B cell (primary cell): Measurements from ENCODE around the gene VTI1A. TPM values are rescaled to one million over a fixed set of nuclear protein-coding genes. Genes with fewer than 3 reads are reported as not detected.

Source experiments
- ATAC-seq: fragments of 200-7000 bp; cut with Tn5 transposase; one replicate; pipeline ENCODE4 v1.10.0; 2021; ENCODE audit warnings: low read depth, mild to moderate bottlenecking, moderate number of reproducible peaks, moderate library complexity
- CTCF ChIA-PET: fragments of 350-600 bp; sonication (Branson Sonifier 250); formaldehyde crosslinking; loops from one replicate; lab custom pipeline; 2021; ENCODE audit warnings: antibody characterized with exemption, inconsistent platforms; lab: Charles Lee
- POLR2A ChIA-PET: fragments of 350-600 bp; sonication (Branson Sonifier 250); formaldehyde crosslinking; loops from one replicate; lab custom pipeline; 2021; ENCODE audit warnings: antibody characterized with exemption; lab: Charles Lee
- DNase-seq: peaks from one replicate; pipeline ENCODE4 v3.0.0; 2013
- H2AFZ ChIP-seq: 2 replicates; pipeline ENCODE4 v1.6.1; 2012; ENCODE audit warnings: mild to moderate bottlenecking, low read depth, low read length; ENCODE audit not compliant: insufficient read depth, poor library complexity, severe bottlenecking
- H3K27ac ChIP-seq, 2 donors: 1 replicate in 1 of 2; 2 replicates in 1 of 2; pipeline ENCODE4 v1.5.1; 2012 to 2013; ENCODE audit warnings: low read length in 2 of 2, mild to moderate bottlenecking in 2 of 2, moderate library complexity in 1 of 2
- H3K27me3 ChIP-seq, 4 experiments: fragments of 200-600 bp in 1 of 4; sonication (generic) in 1 of 4; replicated peaks in 1 of 4; 1 replicate in 2 of 4; 2 replicates in 2 of 4; pipeline versions ENCODE4 v1.6.1 to v1.7.0; 2013 to 2016; ENCODE audit warnings: low read length in 3 of 4, mild to moderate bottlenecking in 2 of 4, mixed read lengths in 1 of 4, moderate library complexity in 1 of 4; ENCODE audit not compliant: insufficient read depth in 4 of 4, control insufficient read depth in 3 of 4; ENCODE audit errors: control extremely low read depth in 1 of 4
- H3K36me3 ChIP-seq, 2 experiments: replicated peaks in 1 of 2; 1 replicate in 1 of 2; 2 replicates in 1 of 2; pipeline versions ENCODE4 v1.6.1 to v1.7.1; 2013; ENCODE audit warnings: low read length in 1 of 2; ENCODE audit not compliant: insufficient read depth in 2 of 2, control insufficient read depth in 1 of 2; ENCODE audit errors: control extremely low read depth in 1 of 2, extremely low read depth in 1 of 2
- H3K4me1 ChIP-seq, 2 donors: fragments of 200-600 bp in 1 of 2; sonication (generic) in 1 of 2; 1 replicate in 1 of 2; 2 replicates in 1 of 2; pipeline versions ENCODE4 v1.5.1 to v1.6.1; 2013 to 2017; ENCODE audit warnings: low read length in 2 of 2; ENCODE audit not compliant: control insufficient read depth in 2 of 2, insufficient read depth in 2 of 2
- H3K4me2 ChIP-seq: replicated peaks from 2 replicates; pipeline ENCODE3; 2012; ENCODE audit warnings: mild to moderate bottlenecking, low read depth, low read length; ENCODE audit not compliant: poor library complexity, severe bottlenecking
- H3K4me3 ChIP-seq, 5 experiments: fragments of 200-600 bp in 1 of 5; sonication (generic) in 1 of 5; 1 replicate in 3 of 5; 2 replicates in 2 of 5; pipeline versions ENCODE4 v1.5.1 to v1.7.0; 2011 to 2016; ENCODE audit warnings: low read length in 4 of 5, mild to moderate bottlenecking in 4 of 5, low read depth in 2 of 5, control low read depth in 1 of 5, moderate library complexity in 1 of 5; ENCODE audit not compliant: insufficient read depth in 1 of 5; ENCODE audit errors: control extremely low read depth in 1 of 5, extremely low read depth in 1 of 5
- H3K79me2 ChIP-seq: fragments of 200-600 bp; sonication (generic); one replicate; pipeline ENCODE4 v1.6.0; 2016; ENCODE audit warnings: low read length; ENCODE audit not compliant: control insufficient read depth, insufficient read depth
- H3K9ac ChIP-seq: fragments of 200-600 bp; sonication (generic); 2 replicates; pipeline ENCODE4 v1.6.1; 2017; ENCODE audit warnings: mild to moderate bottlenecking, low read length, moderate library complexity
- H3K9me3 ChIP-seq, 3 donors: one replicate each; pipeline versions ENCODE4 v1.6.1 to v1.7.1; 2013; ENCODE audit warnings: low read length in 2 of 3; ENCODE audit not compliant: control insufficient read depth in 2 of 3, insufficient read depth in 1 of 3; ENCODE audit errors: control extremely low read depth in 1 of 3
- H4K20me1 ChIP-seq: 2 replicates; pipeline ENCODE4 v1.6.0; 2012; ENCODE audit warnings: mild to moderate bottlenecking, low read length; ENCODE audit not compliant: insufficient read depth, control insufficient read depth, poor library complexity, severe bottlenecking
- H3K27ac Mint-ChIP-seq: one replicate; pipeline ENCODE4 v1.8.0; 2021; ENCODE audit warnings: mixed read lengths
- H3K27me3 Mint-ChIP-seq: one replicate; pipeline ENCODE4 v1.8.0; 2021; ENCODE audit warnings: mixed read lengths
- H3K4me1 Mint-ChIP-seq: one replicate; pipeline ENCODE4 v1.8.0; 2021; ENCODE audit warnings: mixed read lengths
- H3K4me3 Mint-ChIP-seq: one replicate; pipeline ENCODE4 v1.8.0; 2021; ENCODE audit warnings: mixed read lengths
- H3K9me3 Mint-ChIP-seq: one replicate; pipeline ENCODE4 v1.8.0; 2022; ENCODE audit warnings: mixed read lengths; ENCODE audit not compliant: insufficient read depth
- CTCF ChIP-seq: fragments of 200-600 bp; IDR thresholded peaks from one replicate; pipeline ENCODE4 v1.8.0; 2022; ENCODE audit warnings: antibody characterized with exemption, mild to moderate bottlenecking
- EZH2 ChIP-seq: IDR thresholded peaks from 2 replicates; pipeline ENCODE4 v1.6.1; 2012; ENCODE audit warnings: borderline replicate concordance, low read depth, mild to moderate bottlenecking, moderate library complexity, low read length; ENCODE audit not compliant: insufficient read depth, poor library complexity, severe bottlenecking
- WGBS: methylation state at CpG from one replicate; pipeline ENCODE4 v1.1.5; 2013; ENCODE audit warnings: missing lambda C conversion rate; ENCODE audit not compliant: insufficient coverage; 5-methylcytosine and 5-hydroxymethylcytosine counted together
- intact Hi-C: fragments of 100-400 bp; cut with micrococcal nuclease; formaldehyde crosslinking; loops from one replicate; pipeline ENCODE4 v1.10.0; 2022
- polyA plus RNA-seq: library from polyadenylated mRNA; depleted of rRNA; stranded (reverse); fragments of >200 nt; gene quantifications from 2 replicates; pipeline ENCODE4 v1.2.3, GENCODE V29; 2012
- total RNA-seq, 2 donors: library from RNA; stranded (reverse); fragments of 120-200 nt in 1 of 2; gene quantifications; 1 replicate in 1 of 2; 2 replicates in 1 of 2; pipeline versions ENCODE4 v1.2.3 to v1.2.4, GENCODE V29; 2013 to 2022

The VTI1A gene
- total and polyA plus RNA-seq, 2 donors (not counting 1 experiment from before 2014, with no cell fraction given): 20.0 to 84.1 TPM

- no peaks in the 10 kb centered on the region for H3K4me1 Mint-ChIP-seq
- no peaks in the 10 kb centered on the region for H3K27me3 Mint-ChIP-seq
- Histone ChIP-seq H3K79me2 (no peaks in the 10 kb centered on the region), H3K36me3 (peaks cover 0 to 4% of the 10 kb centered on the region in 2 experiments), H3K27ac (no peak overlapping the region), H3K4me2 (no peak overlapping the region), H2AFZ (no peak overlapping the region), H3K27me3 (no peaks in the 10 kb centered on the region), H3K9ac (no peak overlapping the region), H4K20me1 (no peaks in the 10 kb centered on the region), H3K9me3 (no peaks in the 10 kb centered on the region), H3K4me3 (no peak overlapping the region), H3K4me1 (no peaks in the 10 kb centered on the region)
- H3K27ac Mint-ChIP-seq: no peak overlapping the region
- ATAC-seq (no peak), DNase-seq (no peak)
- TF ChIP-seq EZH2: no peak
- TF ChIP-seq CTCF: no peak
- 100% methylated on average over 2 of the region's 4 CpGs for WGBS
- no peaks in the 10 kb centered on the region for H3K9me3 Mint-ChIP-seq
- POLR2A ChIA-PET: no interaction called here
- H3K4me3 Mint-ChIP-seq: no peak overlapping the region
- CTCF ChIA-PET: no interaction called here
- intact Hi-C loops: no loop called here
Observed at GRCh38 chr10:112585126-112585525, 138.1 kb downstream of the VTI1A start.

GRCh38 chr10:112585960-112586359, 138.9 kb downstream of the VTI1A start:
- ATAC-seq (no peak), DNase-seq (no peak)
- no peak for TF ChIP-seq EZH2
- no peak for TF ChIP-seq CTCF
- no peaks in the 10 kb centered on the region for H3K27me3 ChIP-seq
- Mint-ChIP-seq H3K9me3 (no peaks in the 10 kb centered on the region), H3K4me3 (no peak overlapping the region), H3K4me1 (no peaks in the 10 kb centered on the region), H3K27me3 (no peaks in the 10 kb centered on the region), H3K27ac (no peak overlapping the region)
- intact Hi-C loops: no loop called here
- POLR2A ChIA-PET: no interaction called here
- no peak overlapping the region for H3K27ac ChIP-seq
- no peaks in the 10 kb centered on the region for H3K9me3 ChIP-seq
- CTCF ChIA-PET: interaction anchor here (0.9 kb wide), 1 partner anchor 13 kb away, joined by 3 read pairs; no protein-coding TSS in a partner anchor
- no peaks in the 10 kb centered on the region for H3K79me2 ChIP-seq
- no peak overlapping the region for H2AFZ ChIP-seq
- no CpG with 5 or more reads among the region's 5 CpGs for WGBS
- no peak overlapping the region for H3K9ac ChIP-seq
- H3K4me1 ChIP-seq: no peaks in the 10 kb centered on the region
- H3K4me3 ChIP-seq: no peak overlapping the region
- H4K20me1 ChIP-seq: no peaks in the 10 kb centered on the region
- H3K4me2 ChIP-seq: no peak overlapping the region
- H3K36me3 ChIP-seq: peaks cover 0 to 4% of the 10 kb centered on the region in 2 experiments
